PC-3 (cell line): ENCODE results near the gene IFNGR2. TPM values are rescaled to one million over a fixed set of nuclear protein-coding genes. Genes with fewer than 3 reads are reported as not detected.

Source experiments
- ATAC-seq: fragments of 200-7000 bp; cut with Tn5 transposase; 2 replicates; pipeline ENCODE4 v1.9.1; 2020; ENCODE audit warnings: mild to moderate bottlenecking, moderate library complexity
- BruUV-seq: library from RNA; stranded (reverse); fragments of 400-500 nt; replicated peaks from 2 replicates; lab custom pipeline; 2021; lab: Mats Ljungman, UMichigan
- CTCF ChIA-PET: fragments of 300-600 bp; sonication (Branson Sonifier 250); formaldehyde crosslinking; loops from one replicate; lab custom pipeline; 2022; ENCODE audit warnings: antibody characterized with exemption; lab: Charles Lee
- POLR2A ChIA-PET: fragments of 300-600 bp; sonication (Branson Sonifier 250); formaldehyde crosslinking; loops from one replicate; lab custom pipeline; 2022; ENCODE audit warnings: antibody characterized with exemption; ENCODE audit not compliant: unreplicated experiment; lab: Charles Lee
- DNase-seq: peaks from one replicate; pipeline ENCODE4 v3.0.0-alpha.2; 2015
- H2AFZ ChIP-seq: fragments of 300-600 bp; sonication (generic); 2 replicates; pipeline ENCODE4 v1.6.0; 2016; ENCODE audit warnings: antibody characterized with exemption, low read length
- H3F3A ChIP-seq: fragments of 300-600 bp; sonication (generic); one replicate; pipeline ENCODE4 v1.6.0; 2017; ENCODE audit warnings: antibody characterized with exemption, low read length, control low read depth, mild to moderate bottlenecking; ENCODE audit not compliant: unreplicated experiment
- H3K27ac ChIP-seq: fragments of 300-600 bp; sonication (generic); 2 replicates; pipeline ENCODE4 v1.5.1; 2016; ENCODE audit warnings: mild to moderate bottlenecking, low read length
- H3K27me3 ChIP-seq: fragments of 300-600 bp; sonication (generic); 2 replicates; pipeline ENCODE4 v1.6.1; 2016; ENCODE audit warnings: low read length, mixed read lengths
- H3K36me3 ChIP-seq: fragments of 300-600 bp; sonication (generic); 2 replicates; pipeline ENCODE4 v1.6.1; 2016; ENCODE audit warnings: low read depth, mixed run types, low read length, mixed read lengths
- H3K4me1 ChIP-seq: fragments of 300-600 bp; sonication (generic); 2 replicates; pipeline ENCODE4 v1.5.1; 2016; ENCODE audit warnings: low read length; ENCODE audit not compliant: insufficient read depth
- H3K4me2 ChIP-seq: fragments of 300-600 bp; sonication (generic); 2 replicates; pipeline ENCODE4 v1.6.0; 2016; ENCODE audit warnings: low read length
- H3K4me3 ChIP-seq: fragments of 300-600 bp; sonication (generic); 2 replicates; pipeline ENCODE4 v1.5.1; 2016; ENCODE audit warnings: mild to moderate bottlenecking, low read length, mixed read lengths
- H3K79me2 ChIP-seq: fragments of 300-600 bp; sonication (generic); 2 replicates; pipeline ENCODE4 v1.6.1; 2017; ENCODE audit warnings: low read length, mixed read lengths
- H3K9ac ChIP-seq: fragments of 300-600 bp; sonication (generic); 2 replicates; pipeline ENCODE4 v1.6.0; 2016; ENCODE audit warnings: mild to moderate bottlenecking, low read length
- H3K9me2 ChIP-seq: fragments of 300-600 bp; sonication (generic); replicated peaks from 2 replicates; pipeline ENCODE4 v1.6.1; 2016; ENCODE audit warnings: mixed run types, low read length, mixed read lengths
- H3K9me3 ChIP-seq: fragments of 300-600 bp; sonication (generic); 2 replicates; pipeline ENCODE4 v1.6.1; 2016; ENCODE audit warnings: low read length, mixed read lengths
- H4K20me1 ChIP-seq: fragments of 300-600 bp; sonication (generic); 2 replicates; pipeline ENCODE4 v1.6.1; 2016; ENCODE audit warnings: low read length, mixed read lengths
- EZH2 ChIP-seq: fragments of 300-600 bp; sonication (generic); IDR thresholded peaks from one replicate; pipeline ENCODE4 v1.6.1; 2017; ENCODE audit warnings: antibody characterized with exemption, mild to moderate bottlenecking, low read length; ENCODE audit not compliant: unreplicated experiment
- EZH2phosphoT487 ChIP-seq: fragments of 300-600 bp; sonication (generic); IDR thresholded peaks from 2 replicates; pipeline ENCODE4 v1.6.1; 2018; ENCODE audit warnings: mild to moderate bottlenecking, antibody characterized with exemption, low read length, borderline replicate concordance
- intact Hi-C: fragments of 100-400 bp; cut with micrococcal nuclease; formaldehyde crosslinking; loops from 2 replicates; pipeline ENCODE4 v1.9.0; 2023
- total RNA-seq: library from RNA; depleted of rRNA; stranded (reverse); fragments of >200 nt; gene quantifications from 2 replicates; pipeline ENCODE4 v1.2.3, GENCODE V29; 2014
- TF ChIP-seq, protein P1 (sequence below): fragments of 300-600 bp; sonication (generic); conservative IDR thresholded peaks from 2 replicates; pipeline ENCODE4 v1.5.1; 2017; ENCODE audit warnings: antibody characterized with exemption, low read depth, mild to moderate bottlenecking, low read length

Gene IFNGR2
- total RNA-seq, 1 experiment from 2014 or later: 37.8 TPM

DNA sequence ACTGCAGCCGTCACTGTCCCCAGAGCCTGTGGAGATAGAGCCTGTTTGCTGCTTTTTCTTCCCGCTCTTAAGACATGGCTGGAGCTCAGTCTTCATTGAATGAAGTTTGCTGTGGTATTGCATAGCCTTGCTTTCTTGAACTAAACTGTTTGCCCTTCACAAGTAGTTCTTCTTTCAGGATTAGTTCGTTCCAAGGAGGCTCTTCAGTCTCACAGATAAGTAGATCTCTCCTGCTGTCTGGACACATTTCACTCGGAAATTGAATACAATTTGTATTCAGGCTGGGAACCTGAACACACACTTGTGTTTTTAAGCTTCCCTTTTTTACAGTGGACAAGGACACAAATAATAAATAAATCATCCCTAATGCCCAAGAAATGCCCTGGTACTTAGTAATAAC, 43.8 kb upstream of the IFNGR2 start:
- no TSS peak for BruUV-seq
- no peak overlapping the region for H2AFZ ChIP-seq
- no peaks in the 10 kb centered on the region for H3K9me2 ChIP-seq
- no peaks in the 10 kb centered on the region for H3K27me3 ChIP-seq
- no peak for ATAC-seq
- H3K9ac ChIP-seq: no peak overlapping the region
- ChIA-PET POLR2A (no interaction called here), CTCF (no interaction called here)
- TF ChIP-seq EZH2: no peak
- TF ChIP-seq EZH2phosphoT487: no peak
- peaks cover 12% of the 10 kb centered on the region; the same call in 1 of the 2 replicates for H3K36me3 ChIP-seq
- H3F3A ChIP-seq: no peaks in the 10 kb centered on the region
- no peak for DNase-seq
- intact Hi-C loops: no loop called here
- no peaks in the 10 kb centered on the region for H3K9me3 ChIP-seq
- no peaks in the 10 kb centered on the region for H3K79me2 ChIP-seq
- no peaks in the 10 kb centered on the region for H4K20me1 ChIP-seq
- no peak overlapping the region for H3K4me2 ChIP-seq
- no peak overlapping the region for H3K4me3 ChIP-seq
- peaks cover 23% of the 10 kb centered on the region for H3K4me1 ChIP-seq
- peak overlapping the region; percentile 68 for H3K27ac ChIP-seq

DNA sequence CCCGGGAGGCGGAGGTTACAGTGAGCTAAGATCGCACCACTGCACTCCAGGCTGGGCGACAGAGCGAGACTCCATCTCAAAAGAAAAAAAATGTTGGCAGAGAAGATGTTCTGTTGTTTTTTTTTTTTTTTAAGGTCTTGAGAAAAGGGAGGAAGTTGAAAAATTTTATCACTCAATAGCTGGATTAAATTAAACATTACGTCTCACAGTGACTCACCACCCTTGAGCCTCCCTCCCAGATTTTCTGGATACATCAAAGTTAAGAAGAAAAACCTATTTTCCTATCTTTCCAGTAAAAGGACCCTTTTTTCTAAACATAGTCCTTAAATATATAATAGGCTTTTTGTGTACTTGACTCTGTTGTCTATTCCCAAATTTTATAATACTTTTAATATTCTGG, 42.9 kb upstream of the IFNGR2 start:
- no peaks in the 10 kb centered on the region for H4K20me1 ChIP-seq
- H3K9me3 ChIP-seq: no peaks in the 10 kb centered on the region
- H3K9ac ChIP-seq: peak overlapping the region; percentile 30
- no peak overlapping the region for H2AFZ ChIP-seq
- peaks cover 11% of the 10 kb centered on the region; the same call in 1 of the 2 replicates for H3K36me3 ChIP-seq
- H3K9me2 ChIP-seq: no peaks in the 10 kb centered on the region
- no TSS peak for BruUV-seq
- ChIA-PET CTCF (interaction anchor here (0.5 to 2.9 kb wide), 12 partner anchors 14 to 967 kb away, joined by 3 to 22 read pairs (median 4); partner anchors contain the start of genes IL10RB and TMEM50B), POLR2A (interaction anchor here (0.6 to 0.7 kb wide), 2 partner anchors 13 to 81 kb away, joined by 11 to 13 read pairs; no protein-coding TSS in a partner anchor)
- H3K4me3 ChIP-seq: no peak overlapping the region
- peaks cover 23% of the 10 kb centered on the region for H3K4me1 ChIP-seq
- intact Hi-C loops: loop anchor here (1.0 to 2.0 kb wide), 4 partner anchors 45 to 156 kb away; no protein-coding TSS in a partner anchor
- peak overlapping the region; percentile 68 for H3K27ac ChIP-seq
- TF ChIP-seq EZH2phosphoT487 (no peak), EZH2 (no peak)
- TF ChIP-seq, protein P1, sequence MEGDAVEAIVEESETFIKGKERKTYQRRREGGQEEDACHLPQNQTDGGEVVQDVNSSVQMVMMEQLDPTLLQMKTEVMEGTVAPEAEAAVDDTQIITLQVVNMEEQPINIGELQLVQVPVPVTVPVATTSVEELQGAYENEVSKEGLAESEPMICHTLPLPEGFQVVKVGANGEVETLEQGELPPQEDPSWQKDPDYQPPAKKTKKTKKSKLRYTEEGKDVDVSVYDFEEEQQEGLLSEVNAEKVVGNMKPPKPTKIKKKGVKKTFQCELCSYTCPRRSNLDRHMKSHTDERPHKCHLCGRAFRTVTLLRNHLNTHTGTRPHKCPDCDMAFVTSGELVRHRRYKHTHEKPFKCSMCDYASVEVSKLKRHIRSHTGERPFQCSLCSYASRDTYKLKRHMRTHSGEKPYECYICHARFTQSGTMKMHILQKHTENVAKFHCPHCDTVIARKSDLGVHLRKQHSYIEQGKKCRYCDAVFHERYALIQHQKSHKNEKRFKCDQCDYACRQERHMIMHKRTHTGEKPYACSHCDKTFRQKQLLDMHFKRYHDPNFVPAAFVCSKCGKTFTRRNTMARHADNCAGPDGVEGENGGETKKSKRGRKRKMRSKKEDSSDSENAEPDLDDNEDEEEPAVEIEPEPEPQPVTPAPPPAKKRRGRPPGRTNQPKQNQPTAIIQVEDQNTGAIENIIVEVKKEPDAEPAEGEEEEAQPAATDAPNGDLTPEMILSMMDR: no peak
- peak overlapping the region; percentile 70 for H3K4me2 ChIP-seq
- no peaks in the 10 kb centered on the region for H3F3A ChIP-seq
- H3K27me3 ChIP-seq: no peaks in the 10 kb centered on the region
- no peaks in the 10 kb centered on the region for H3K79me2 ChIP-seq
- ATAC-seq: peak; percentile 45
- peak; percentile 59 for DNase-seq

DNA sequence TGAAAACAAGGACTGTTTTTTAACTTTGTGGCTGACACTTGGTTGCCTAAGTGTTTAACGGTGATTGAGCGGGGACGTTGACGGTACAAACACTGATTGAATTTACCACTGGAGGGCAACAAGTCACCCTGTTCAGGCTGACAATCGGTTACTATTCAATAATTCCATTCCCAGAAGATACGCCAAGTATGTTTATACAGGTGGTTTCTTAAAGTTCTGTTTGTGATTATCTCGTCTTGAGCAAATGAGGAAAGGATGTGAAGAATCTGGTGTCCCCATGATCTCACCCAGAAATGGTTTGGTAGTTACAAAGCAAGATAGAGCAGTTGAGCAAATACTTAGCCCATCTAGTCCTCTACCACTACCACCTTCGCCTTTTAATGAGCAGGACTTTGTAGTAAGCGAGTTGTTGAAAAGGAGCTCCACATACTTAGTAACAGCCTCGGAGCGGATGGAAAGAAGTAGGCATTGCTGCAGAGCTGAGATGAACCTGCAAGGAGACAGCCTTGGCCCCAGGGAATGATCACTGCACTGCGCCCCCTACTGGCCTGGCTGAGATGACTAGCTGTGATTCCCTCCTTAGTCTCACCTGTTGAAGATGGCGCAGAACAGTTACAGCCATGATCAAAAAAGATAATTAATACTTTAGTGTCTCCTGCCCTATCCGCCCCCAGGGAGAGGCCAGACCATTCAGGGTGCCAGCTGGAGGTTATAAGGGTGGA, 42.2 kb upstream of the IFNGR2 start:
- Histone ChIP-seq H3K4me2 (peak overlapping the region; percentile 70), H3K79me2 (no peaks in the 10 kb centered on the region), H3K27ac (peak overlapping the region; percentile 68), H3K9ac (peak overlapping the region; percentile 30), H2AFZ (peak overlapping the region; percentile 13), H4K20me1 (no peaks in the 10 kb centered on the region), H3K9me3 (no peaks in the 10 kb centered on the region), H3K36me3 (peaks cover 8% of the 10 kb centered on the region; the same call in 1 of the 2 replicates), H3K27me3 (no peaks in the 10 kb centered on the region), H3K4me1 (peaks cover 23% of the 10 kb centered on the region), H3K4me3 (peak overlapping the region; percentile 32), H3F3A (no peaks in the 10 kb centered on the region), H3K9me2 (no peaks in the 10 kb centered on the region)
- intact Hi-C loops: loop anchor here (1.0 to 2.0 kb wide), 7 partner anchors 13 to 161 kb away; no protein-coding TSS in a partner anchor
- ATAC-seq (peak; percentile 87), DNase-seq (peak; percentile 84)
- BruUV-seq: no TSS peak
- ChIA-PET CTCF (interaction anchor here (0.5 to 2.9 kb wide), 28 partner anchors 13 to 968 kb away, joined by 3 to 22 read pairs (median 4); partner anchors contain the start of genes IFNAR1, IL10RB and TMEM50B), POLR2A (interaction anchor here (0.6 to 0.9 kb wide), 5 partner anchors 14 to 119 kb away, joined by 4 to 13 read pairs (median 6); partner anchors contain the start of genes IFNAR1 and TMEM50B)
- no peak for TF ChIP-seq EZH2
- TF ChIP-seq EZH2phosphoT487: no peak
- TF ChIP-seq, protein P1: peak; percentile 87
